Pons (tissue), 1 donor: ENCODE data around the gene CCDC194.

Source experiments
- DNase-seq: peaks from one replicate; pipeline ENCODE4 v3.0.0-alpha.2; 2016; ENCODE audit warnings: low spot score

CCDC194 gene

GRCh38 chr19:17405250-17406045, 11.5 kb upstream of the CCDC194 start, which contains the start of gene BST2:
TSS of gene BST2 (minus strand) at chr19:17405630. CDS start at chr19:17405575, 55 bp downstream.
- DNase-seq = peak; percentile 80

GRCh38 chr19:17404621-17405249, 10.7 kb upstream of the CCDC194 start:
- DNase-seq = no peak

- DNase-seq = no peak
Measured at GRCh38 chr19:17404015-17404414, 10.0 kb upstream of the CCDC194 start.

- DNase-seq = no peak
Measured at GRCh38 chr19:17402982-17403855, 9.2 kb upstream of the CCDC194 start.

- DNase-seq = no peak
Measured at GRCh38 chr19:17401628-17402027, 7.6 kb upstream of the CCDC194 start.

GRCh38 chr19:17398902-17399527, 5.0 kb upstream of the CCDC194 start:
- no peak for DNase-seq

- DNase-seq = no peak
Measured at GRCh38 chr19:17394891-17395415, 957 bp upstream of the CCDC194 start.

- no peak for DNase-seq
Measured at GRCh38 chr19:17393002-17393401, 994 bp downstream of the CCDC194 start.

- peak; percentile 29 for DNase-seq
Measured at GRCh38 chr19:17391371-17392151, 2.4 kb downstream of the CCDC194 start.

GRCh38 chr19:17390665-17391370, 3.2 kb downstream of the CCDC194 start:
- peak; percentile 76 for DNase-seq

GRCh38 chr19:17389957-17390664, 3.9 kb downstream of the CCDC194 start:
- DNase-seq = no peak

- DNase-seq = no peak
Measured at GRCh38 chr19:17389288-17389687, 4.7 kb downstream of the CCDC194 start.

GRCh38 chr19:17385878-17386611, 8.0 kb downstream of the CCDC194 start:
- DNase-seq = no peak

- no peak for DNase-seq
Measured at GRCh38 chr19:17380426-17381138, 13.4 kb downstream of the CCDC194 start.

- DNase-seq = no peak
Measured at GRCh38 chr19:17379221-17379631, 14.8 kb downstream of the CCDC194 start.

GRCh38 chr19:17378271-17378670, 15.7 kb downstream of the CCDC194 start:
- DNase-seq = no peak

GRCh38 chr19:17376935-17377600, 16.9 kb downstream of the CCDC194 start, which contains the start of gene PLVAP:
TSS of gene PLVAP (minus strand) at chr19:17377342. CDS start at chr19:17377288, 54 bp downstream.
- no peak for DNase-seq
